Forelimb muscle (tissue), 1 donor: ENCODE results near the gene STARD13. TPM values are rescaled to one million over a fixed set of nuclear protein-coding genes. Genes with fewer than 3 reads are reported as not detected.

ENCODE experiments used
- DNase-seq: peaks from one replicate; pipeline ENCODE4 v3.0.0-alpha.2; 2013; ENCODE audit warnings: low read depth
- polyA plus RNA-seq: library from polyadenylated mRNA; unstranded; fragments of 120-200 nt; gene quantifications from one replicate; pipeline ENCODE4 v1.2.1, GENCODE V29; 2013; ENCODE audit not compliant: insufficient read length

STARD13 gene
- 21.4 TPM for polyA plus RNA-seq

DNA sequence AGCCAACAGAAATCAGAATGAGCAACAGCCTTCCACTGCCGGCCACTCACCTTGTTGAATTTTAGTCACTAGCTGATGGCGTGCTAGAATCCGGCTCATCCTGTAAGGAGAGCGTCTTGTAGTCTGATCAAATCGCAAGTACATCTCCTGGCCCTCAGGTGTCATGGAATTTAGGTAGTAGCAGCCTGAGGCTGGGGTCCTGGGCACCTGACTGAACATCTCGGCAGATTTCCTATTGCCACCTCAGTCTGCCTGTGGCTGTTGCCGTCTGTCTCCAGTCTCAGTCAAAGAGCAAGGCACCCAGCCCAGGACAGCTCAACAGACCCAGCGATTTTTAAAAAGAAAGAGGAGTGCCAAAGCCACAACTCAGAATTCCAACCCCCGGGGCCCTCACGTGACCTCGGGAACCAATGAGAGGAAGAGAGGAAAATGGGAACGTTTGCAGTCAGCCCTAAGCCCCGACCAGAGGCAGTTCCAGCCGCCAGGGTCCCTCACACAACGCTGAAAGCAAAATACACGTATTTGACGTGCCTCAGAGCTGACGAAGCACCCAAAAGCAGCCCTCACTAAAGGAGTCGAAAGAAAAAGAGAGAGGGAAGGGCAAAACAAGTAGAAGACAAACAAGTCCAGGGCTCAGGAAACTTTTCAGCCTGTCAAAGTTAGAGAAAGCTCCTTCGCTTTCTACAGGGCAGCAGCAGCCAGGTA lies at the start of gene STARD13:
TSS of gene STARD13 (minus strand) at position 336 of the 705 bp plus-strand sequence. CDS start at position 219, 117 bp downstream.
- peak; percentile 92 for DNase-seq

DNA sequence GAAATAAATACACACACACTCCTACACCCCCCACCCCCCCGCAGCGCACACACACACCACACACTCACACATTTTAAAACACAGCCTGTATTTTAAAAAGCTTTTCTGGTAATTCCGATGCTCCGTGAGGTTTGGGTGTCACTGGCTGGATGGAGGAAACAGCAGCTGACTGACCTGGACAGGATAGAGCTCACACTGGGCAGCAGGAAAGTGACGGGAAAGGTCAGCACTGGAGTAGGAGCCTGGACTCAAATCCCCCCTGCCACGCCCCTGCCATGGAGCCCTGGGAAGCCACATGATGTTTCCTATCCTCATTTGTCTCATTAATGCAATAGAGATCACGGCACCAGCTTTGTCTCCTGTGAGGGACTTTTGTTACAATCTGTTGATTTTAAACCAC lies 49.3 kb upstream of the STARD13 start:
- no peak for DNase-seq

- DNase-seq = no peak
Measured at GRCh38 chr13:33331962-33332361, 46.4 kb upstream of the STARD13 start.

DNA sequence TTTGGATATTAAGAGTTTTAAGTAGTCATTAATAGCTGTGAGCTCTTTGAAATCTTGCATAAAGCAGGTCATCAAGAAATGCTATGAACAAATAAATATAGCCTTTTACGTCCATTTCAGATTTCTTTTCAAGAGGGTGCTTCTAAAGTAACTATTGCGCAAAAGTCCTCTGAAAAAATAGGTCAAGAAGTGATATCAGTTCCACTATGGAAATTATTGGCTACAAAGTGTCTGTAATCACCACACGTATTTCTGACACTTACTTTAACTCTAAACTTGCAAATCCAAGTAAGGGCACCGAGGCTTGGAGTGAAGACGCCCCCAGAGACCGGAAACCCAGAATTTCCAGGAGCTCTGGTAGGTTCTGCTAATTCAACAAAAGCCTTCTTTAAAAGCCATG lies 44.9 kb upstream of the STARD13 start:
- no peak for DNase-seq

DNA sequence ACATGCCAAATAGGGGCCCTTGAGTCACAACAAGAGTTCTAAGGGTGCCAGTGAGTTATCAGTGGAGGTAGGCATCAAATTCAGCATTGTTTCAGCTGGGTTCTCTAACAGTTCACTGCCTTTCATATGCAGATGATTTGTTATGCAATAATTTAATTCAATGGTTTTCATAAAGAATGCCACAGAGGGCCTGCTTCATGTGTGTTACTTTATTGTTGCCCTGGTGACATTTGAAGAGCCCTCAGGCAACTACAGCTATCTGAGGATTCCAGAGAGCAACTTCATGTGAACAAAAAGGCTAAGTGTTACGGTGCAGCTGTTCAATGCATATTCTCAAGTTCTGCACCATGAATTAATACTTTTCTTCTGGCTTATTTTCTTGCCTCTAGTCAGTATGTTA lies 43.1 kb upstream of the STARD13 start:
- no peak for DNase-seq

DNA sequence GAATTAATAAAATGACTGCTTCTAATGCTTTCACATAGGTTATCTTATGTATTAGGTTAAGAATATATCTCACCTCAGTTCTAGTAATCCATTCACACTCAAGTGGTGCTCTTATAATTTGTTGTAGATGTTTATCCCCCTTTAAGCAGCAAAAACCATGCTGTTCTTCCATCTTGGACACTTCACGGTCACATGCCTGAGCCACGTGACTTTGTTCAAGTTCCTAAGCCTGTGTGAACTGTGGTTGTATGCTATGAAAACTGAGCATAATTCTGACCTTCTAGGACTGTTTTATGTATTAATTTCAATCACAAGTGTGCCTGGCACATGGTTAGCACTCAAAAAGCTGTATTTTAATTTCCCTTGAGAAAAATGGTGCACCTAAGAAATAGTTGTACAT lies 41.2 kb upstream of the STARD13 start:
- no peak for DNase-seq

DNA sequence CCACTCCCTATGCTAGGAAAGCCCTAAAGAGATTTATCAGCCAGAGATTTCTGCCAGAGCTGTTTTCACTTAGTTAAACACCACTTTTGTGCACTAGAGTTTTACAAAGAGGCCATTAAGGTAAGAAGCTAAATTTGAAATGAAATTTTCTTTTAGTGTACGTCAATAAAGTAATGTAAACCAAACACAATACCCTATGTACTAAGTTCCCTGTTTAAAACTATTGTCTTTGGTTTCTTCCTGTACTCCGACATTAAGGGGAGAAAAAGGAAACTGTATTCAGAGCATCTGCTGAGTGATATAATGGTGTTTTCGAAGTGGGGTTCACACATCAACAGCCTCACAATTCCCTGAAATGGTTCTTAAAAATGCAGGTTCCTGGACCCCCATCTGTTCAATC lies 40.7 kb upstream of the STARD13 start:
- no peak for DNase-seq

DNA sequence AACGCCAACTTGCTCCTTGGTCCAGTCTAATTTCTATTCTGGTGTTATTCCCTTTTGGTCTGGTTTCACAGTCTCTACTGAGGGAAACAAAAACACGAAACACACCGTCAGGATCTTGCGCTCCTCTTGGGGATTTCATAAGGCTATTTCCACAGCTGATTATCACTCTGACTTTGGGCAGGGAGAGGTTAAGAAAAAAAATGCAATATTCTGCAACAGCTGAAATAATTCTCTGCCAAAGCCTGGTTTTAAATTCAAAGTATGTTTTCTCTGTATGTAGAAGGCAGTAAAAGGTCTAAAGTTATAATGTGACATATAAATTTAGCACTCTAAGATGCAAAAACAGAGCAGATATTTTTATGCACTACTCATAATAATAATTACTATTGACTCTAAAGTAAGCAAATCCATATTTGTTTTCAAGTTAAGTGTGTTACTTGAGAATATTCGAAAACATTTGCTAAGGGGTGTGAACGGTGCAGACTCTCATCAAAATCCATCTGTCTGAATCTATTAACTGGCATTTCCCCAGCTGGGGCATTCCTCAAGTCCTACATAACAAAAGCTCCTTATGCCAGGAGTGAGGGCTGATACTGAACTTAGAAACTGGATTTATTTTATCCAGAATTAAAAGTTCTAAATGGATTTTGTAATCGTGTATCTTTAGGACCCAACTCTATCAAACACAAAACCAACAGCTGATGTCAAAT lies 38.4 kb upstream of the STARD13 start:
- no peak for DNase-seq

DNA sequence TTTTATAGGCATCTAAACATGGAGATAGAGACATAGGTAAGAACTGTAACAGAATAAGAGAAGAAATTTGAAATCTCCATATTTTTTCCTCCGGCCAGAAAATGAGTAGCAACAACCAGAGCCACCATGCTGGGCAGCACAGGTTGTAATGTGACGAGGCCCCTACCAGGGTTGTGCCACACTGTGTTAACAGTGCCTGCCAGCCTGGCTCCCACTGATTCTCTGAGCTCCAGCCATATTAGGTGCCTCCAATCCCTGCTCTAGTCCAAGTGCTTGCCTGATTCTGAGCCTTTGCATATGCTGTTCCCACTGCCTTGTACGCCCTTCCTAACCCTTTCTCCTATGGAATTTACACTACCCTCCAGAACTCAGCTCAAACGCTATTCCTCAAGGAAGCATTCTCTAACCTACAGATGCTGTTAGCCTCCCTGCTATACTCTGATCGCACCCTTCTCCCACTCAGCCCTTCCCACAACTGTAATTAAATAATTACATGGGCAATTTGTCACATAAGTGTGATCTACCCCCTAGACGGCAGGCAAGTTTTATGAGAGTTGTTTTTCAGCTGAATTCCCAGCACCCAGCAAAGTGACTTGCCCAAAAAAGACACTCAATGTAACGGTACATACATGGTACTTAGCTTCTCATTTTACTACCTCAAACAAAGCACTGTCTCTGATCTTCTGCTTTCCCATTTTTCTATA lies 37.6 kb upstream of the STARD13 start:
- DNase-seq = no peak

DNA sequence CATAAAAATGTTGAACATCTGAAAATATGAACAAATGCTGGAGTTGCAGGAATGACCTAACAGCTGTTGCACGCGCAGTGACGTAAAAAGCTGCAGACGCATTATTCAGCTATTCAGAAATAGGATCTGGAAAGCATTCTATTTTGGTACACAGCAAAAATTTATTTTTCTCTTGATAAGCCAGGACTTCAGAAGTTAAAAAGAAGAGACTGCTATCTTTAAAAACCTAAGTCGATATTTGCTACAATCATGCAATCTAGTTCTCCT lies 36.9 kb upstream of the STARD13 start:
- DNase-seq = peak; percentile 56

- DNase-seq = no peak
Measured at GRCh38 chr13:33321686-33322542, 36.4 kb upstream of the STARD13 start.

- DNase-seq = no peak
Measured at GRCh38 chr13:33319859-33320258, 34.3 kb upstream of the STARD13 start.

- DNase-seq = no peak
Measured at GRCh38 chr13:33318744-33319143, 33.2 kb upstream of the STARD13 start.

GRCh38 chr13:33318037-33318436 lies 32.5 kb upstream of the STARD13 start:
- DNase-seq = no peak

DNA sequence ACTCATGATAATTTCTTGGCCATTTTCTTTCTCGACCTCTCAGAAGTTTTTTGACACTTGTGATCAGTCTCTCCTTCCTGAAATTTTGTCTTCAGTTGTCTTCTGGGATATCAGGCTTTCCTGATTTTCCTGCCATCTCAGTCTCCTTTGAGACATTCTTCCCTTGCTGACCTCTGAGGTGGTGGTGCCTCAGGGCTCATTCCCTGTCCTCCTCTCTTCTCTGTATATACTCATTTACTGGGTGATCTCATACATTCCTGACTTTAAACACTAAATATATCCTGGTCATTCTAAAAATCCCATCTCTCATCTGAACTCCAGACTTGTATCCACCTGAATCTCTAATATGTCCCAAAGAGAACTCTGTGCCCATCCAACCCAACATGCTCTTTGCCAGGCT lies 31.3 kb upstream of the STARD13 start:
- no peak for DNase-seq

DNA sequence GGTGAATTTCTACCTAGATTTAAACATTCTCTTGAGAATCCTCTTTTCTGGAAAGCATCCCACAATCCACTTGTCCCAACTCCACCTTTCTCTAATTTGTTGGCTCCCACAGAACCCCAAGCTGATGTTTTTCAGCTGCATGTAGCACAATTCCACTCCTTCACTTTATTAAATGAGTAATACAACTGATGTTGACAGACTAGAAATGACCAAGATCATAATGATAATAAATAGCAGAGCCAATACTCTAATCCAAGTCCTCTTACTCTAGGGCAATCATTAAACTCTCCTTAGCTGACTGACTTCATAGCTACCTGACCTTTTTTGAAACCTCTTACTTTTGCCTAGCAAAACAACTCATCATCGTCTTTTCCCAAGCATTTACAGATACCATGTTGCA lies 27.9 kb upstream of the STARD13 start:
- no peak for DNase-seq

DNA sequence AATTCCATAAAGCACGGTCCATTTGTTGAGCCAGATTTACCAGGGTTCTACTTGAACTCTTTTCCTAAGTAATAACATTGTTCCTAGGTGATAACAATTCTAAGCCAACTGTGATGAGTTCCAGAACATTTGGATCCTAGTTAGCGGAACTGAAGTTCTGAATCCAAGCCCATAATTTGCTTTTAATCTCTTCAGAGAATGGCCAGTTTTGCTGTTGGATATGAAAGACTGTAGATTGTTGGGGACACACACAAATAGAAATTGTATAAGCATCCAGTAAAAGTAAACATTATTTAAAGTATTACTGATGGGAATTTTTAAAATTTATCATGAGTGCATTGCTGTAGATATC lies 27.3 kb upstream of the STARD13 start:
- no peak for DNase-seq

DNA sequence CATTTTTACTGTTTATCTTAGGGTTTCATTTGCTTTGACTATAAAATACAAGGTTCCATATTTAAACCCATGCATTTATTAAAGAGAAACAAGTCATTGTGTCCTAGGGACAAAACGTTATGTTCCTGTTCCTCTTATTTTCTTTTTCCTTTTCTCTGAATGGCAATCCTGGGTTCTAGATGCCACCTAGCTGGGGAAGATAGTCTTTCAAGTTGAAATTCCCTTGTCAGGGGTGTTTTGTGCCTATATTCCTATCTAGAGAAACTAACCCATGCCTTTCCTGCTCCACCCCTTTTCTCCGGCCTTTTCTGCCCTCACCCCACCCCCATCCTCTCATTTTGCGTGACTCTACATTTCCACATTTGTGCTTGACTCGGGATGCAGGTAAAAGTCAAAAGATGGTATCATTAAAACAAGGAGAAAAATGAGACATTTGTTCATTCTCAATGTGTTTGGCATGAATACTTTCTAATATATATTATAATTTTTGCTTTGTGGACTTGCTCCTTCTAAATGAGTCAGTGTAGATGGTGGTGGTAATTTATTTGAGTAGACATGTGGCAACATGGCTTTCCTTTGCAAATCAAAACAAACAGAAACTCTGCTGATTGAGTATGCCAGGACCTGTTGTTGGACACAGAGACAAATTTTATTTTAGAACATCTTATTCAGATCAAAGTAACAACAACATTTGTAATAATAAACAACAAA lies 26.8 kb upstream of the STARD13 start:
- DNase-seq = no peak

DNA sequence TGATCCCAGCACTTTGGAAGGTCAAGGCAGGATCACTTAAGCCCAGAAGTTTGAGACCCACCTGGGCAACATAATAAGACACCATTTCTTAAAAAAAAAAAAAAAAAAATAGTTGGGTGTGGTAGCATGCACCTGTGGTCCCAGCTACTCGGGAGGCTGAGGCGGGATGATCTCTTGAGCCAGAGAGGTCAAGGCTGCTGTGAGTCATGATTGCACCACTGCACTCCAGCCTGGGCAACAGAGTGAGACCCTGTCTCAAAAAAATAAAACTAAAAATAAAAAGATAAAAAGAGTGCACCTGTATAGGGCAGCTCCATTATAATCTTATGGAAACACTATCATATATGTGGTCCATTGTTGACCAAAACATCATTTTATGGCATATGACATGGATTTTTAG lies 25.5 kb upstream of the STARD13 start:
- no peak for DNase-seq

GRCh38 chr13:33310245-33311038 lies 24.9 kb upstream of the STARD13 start:
- no peak for DNase-seq

- DNase-seq = no peak
Measured at GRCh38 chr13:33308863-33309262, 23.3 kb upstream of the STARD13 start.
